ENCODE results near the gene RNF213. TPM values are rescaled to one million over a fixed set of nuclear protein-coding genes. Genes with fewer than 3 reads are reported as not detected.
"Not testable (repeated sequence)": the region's sequence is repeated elsewhere in the genome, so short reads cannot be mapped to it uniquely, and the experiment has no call there.

The RNF213 gene
- total RNA-seq, 1 donor from 2014 or later: 111 TPM

DNA sequence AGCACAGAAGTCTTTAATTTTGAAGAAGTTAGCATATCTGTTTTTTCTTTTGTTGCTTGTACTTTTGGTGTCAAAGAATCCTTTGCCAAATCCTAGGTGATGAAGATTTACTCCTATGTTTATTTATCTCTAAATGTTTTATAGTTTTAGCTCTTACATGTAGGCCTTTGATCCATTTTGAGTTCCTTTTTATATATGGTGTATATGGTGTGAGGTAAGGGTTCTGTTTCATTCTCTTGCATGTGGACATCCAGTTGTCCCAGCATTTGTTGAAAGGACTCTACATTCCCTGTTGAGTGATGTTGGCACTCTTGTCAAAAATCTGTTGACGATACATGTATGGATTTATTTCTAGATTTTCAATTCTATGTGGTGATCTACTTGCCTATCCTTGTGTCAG is 62.2 kb downstream of the RNF213 start:
- DNase-seq: no peak

DNA sequence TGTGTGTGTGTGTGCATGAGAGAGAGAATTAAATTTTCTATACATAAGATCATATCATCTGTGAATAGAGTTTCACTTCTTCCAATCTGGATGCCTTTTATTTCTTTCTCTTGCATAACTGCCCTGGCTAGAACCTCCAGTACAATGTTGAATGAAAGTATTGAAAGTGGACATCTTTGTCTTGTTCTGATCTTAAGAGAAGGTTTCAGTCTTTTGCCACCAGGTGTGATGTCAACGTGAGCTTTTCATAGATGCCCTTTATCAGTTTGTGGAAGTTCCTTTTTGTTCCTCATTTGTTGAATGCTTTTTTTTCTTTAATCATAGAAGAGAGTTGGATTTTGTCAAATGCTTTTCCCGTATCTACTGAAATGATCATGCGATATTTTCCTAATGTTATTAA is 63.3 kb downstream of the RNF213 start:
- DNase-seq: no peak

GRCh38 chr17:80327518-80327917 is 66.9 kb downstream of the RNF213 start:
- peak; percentile 10 for DNase-seq

DNA sequence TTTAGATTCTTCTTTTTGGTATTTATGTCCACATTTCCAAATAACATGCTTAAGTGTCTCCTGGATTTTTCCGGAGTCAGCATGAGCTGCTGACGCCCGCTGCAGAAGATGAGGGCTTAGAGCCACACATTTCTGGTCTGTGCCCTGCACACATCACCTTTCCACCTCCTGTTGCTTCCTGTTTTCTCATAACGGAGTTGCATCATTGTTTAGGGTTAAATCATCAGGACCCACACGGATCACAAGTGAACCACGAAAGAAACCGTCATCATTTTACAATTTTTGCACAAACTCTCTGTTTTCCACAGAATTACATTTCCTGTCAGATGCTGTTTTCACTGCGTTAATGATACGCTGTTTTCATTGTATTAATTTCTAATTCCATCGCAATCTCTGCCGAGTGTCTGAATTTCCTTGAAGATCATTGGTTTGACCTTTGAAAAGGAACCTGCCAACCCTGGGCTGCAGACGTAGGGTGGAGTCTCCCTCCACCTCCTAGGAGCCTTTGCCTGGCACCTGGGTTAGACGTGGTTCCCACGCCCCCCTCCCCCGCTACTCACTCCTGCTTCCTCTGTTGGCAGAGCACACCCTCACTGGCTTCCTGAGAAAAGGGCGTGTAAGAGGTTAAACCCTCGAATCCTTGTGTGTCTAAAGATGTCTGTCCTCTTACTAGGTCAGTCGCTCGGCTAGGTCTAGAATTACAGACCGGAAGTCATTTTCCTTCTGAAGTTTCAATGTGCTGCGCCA is 68.2 kb downstream of the RNF213 start:
- DNase-seq: peak; percentile 51

DNA sequence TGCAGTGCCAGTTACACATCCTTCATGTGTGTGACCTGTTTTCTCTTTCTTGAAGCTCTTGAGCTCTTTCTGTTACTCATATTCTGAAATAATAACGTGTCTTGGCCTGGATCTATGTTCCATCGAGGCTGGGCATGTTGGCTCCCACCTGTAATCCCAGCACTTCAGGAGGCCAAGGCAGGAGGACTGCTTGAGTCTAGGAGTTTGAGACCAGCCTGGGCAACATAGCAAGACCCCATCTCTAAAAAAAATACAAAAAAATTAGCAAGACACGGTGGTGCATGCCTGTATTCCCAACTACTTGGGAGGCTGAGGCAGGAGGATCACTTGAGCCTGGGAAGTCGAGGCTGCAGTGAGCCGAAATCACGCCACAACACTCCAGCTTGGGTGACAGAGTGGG is 68.8 kb downstream of the RNF213 start:
- DNase-seq: not testable (repeated sequence)

GRCh38 chr17:80330276-80330675 is 69.6 kb downstream of the RNF213 start:
- no peak for DNase-seq

DNA sequence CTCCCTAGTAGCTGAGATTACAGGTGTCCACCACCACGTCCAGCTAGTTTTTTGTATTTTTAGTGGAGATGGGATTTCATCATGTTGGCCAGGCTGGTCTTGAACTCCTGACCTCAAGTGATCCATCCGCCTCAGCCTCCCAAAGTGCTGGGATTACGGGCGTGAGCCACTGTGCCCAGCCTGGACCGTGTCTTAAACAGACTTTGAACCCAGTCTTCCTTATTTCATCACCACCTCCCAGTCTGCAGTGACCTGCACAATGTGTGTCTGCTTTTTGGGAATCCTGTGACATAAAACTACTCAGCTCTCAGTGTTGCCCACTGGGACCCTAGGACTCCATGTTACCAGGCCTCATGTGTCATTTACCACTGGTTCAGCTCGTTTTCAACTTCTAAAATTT is 70.3 kb downstream of the RNF213 start:
- not testable (repeated sequence) for DNase-seq

- no peak for DNase-seq
Measured at GRCh38 chr17:80331820-80332219, 71.2 kb downstream of the RNF213 start.

GRCh38 chr17:80337195-80337895 is 76.7 kb downstream of the RNF213 start:
- DNase-seq: no peak

DNA sequence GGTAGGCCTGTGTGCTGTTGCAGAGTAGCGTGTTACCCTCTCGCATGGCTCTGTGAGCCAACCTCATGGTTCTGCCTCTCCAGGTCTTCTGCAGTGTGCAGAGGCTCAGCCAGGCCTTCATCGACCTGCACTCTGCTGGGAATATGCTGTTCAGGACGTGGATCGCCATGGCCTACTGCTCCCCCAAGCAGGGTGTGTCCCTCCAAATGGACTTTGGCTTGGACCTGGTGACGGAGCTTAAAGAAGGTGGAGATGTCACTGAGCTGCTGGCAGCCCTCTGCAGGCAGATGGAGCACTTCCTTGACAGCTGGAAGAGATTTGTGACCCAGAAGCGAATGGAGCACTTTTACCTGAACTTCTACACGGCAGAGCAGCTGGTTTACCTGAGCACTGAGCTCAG is 78.5 kb downstream of the RNF213 start:
- DNase-seq: no peak

DNA sequence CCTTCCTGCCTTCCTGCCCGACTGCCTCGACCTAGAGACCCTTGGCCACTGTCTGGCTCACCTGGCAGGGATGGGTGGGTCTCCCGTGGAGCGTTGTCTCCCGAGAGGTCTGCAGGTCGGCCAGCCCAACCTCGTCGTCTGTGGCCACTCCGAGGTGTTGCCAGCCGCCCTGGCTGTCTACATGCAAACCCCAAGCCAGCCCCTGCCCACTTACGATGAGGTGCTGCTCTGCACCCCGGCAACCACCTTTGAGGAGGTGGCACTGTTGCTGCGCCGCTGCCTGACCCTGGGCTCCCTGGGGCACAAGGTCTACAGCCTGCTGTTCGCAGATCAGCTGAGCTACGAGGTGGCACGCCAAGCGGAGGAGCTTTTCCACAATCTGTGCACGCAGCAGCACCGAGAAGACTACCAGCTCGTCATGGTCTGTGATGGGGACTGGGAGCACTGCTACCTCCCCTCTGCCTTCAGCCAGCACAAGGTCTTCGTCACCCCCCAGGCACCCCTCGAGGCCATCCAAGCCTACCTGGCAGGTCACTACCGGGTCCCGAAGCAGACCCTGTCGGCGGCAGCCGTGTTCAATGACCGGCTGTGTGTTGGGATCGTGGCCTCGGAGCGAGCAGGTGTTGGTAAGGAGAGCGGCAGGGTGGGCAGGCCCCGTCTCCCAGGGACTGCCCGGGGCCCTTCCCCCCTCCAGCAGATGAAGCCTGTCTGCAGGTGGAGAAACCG is 79.2 kb downstream of the RNF213 start:
- DNase-seq: no peak

GRCh38 chr17:80345321-80345720 is 84.7 kb downstream of the RNF213 start:
- DNase-seq: no peak

- DNase-seq: no peak
Measured at GRCh38 chr17:80345841-80346497, 85.3 kb downstream of the RNF213 start.

DNA sequence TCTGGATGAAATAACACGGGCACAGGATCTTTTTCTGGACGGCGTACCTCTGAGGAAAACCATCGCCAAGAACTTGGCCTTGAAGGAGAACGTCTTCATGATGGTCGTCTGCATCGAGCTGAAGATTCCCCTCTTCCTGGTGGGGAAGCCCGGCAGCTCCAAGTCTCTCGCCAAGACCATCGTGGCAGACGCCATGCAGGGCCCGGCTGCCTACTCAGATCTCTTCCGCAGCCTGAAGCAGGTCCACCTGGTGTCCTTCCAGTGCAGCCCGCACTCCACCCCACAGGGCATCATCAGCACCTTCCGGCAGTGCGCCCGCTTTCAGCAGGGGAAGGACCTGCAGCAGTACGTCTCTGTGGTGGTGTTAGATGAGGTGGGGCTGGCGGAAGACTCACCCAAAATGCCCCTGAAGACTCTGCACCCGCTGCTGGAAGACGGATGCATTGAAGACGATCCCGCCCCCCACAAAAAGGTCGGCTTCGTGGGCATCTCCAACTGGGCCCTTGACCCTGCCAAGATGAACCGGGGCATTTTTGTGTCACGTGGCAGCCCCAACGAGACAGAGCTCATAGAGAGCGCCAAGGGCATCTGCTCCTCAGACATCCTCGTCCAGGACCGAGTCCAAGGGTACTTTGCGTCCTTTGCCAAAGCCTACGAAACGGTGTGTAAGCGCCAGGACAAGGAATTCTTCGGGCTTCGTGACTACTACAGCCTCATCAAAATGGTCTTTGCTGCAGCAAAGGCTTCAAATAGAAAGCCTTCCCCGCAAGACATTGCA is 86.0 kb downstream of the RNF213 start:
- no peak for DNase-seq

DNA sequence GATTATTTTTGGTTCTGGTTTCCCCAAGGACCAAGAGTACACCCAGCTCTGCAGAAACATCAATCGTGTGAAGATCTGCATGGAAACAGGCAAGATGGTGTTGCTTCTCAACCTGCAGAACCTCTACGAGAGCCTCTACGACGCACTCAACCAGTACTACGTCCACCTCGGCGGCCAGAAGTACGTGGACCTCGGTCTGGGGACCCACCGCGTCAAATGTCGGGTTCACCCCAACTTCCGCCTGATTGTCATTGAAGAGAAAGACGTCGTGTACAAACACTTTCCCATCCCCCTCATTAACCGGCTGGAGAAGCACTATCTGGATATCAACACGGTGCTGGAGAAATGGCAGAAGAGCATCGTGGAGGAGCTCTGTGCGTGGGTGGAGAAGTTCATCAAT is 86.9 kb downstream of the RNF213 start:
- no peak for DNase-seq

- no peak for DNase-seq
Measured at GRCh38 chr17:80347948-80348351, 87.3 kb downstream of the RNF213 start.

DNA sequence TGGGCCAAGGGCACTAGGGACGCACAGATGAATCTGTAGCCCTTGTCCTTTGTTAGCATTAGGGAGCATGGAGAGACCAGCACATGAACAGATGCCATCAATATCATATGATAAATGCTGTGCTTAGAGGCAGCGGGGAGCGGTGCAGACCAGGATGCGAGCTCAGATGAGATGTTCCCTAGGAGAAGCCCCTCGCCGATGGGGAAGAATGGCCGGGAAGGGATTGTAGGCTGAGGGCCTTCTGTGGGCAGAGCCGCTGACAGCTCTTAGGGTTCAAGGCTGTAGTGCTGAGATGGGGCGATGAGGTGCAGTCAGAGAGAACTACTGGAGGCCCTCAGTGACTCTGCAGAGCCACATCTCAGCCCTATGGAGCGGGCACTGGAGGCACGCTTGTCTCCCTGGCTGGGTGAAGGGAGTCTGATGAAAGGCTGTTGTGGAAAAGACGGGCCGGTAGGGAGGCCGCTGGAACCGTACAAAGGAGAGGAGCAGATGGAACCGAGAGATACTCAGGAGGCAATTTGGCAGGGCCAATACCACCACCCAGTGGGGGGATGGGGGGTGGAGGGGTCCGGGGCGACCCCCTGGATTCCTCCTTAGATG is 88.0 kb downstream of the RNF213 start:
- DNase-seq: no peak

GRCh38 chr17:80349151-80349651 is 88.5 kb downstream of the RNF213 start:
- DNase-seq: no peak

DNA sequence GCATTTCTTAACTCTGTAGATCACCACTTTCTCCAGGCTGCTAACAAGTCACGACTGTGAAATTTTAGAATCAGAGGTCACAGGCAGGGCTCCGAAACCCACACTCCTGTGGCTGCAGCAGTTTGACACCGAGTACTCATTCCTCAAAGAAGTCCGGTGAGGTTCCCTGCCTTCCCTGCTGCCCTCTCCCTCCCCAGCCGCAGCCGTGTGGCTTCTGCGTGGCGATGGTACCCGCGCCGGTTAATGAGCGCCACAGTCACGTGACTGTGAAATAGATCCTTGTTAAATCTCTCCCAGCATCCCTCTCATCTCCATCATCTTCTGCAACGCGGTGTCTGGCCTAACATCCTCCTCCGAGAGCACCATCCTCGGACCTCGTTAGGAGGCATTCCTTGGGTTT is 89.1 kb downstream of the RNF213 start:
- no peak for DNase-seq

DNA sequence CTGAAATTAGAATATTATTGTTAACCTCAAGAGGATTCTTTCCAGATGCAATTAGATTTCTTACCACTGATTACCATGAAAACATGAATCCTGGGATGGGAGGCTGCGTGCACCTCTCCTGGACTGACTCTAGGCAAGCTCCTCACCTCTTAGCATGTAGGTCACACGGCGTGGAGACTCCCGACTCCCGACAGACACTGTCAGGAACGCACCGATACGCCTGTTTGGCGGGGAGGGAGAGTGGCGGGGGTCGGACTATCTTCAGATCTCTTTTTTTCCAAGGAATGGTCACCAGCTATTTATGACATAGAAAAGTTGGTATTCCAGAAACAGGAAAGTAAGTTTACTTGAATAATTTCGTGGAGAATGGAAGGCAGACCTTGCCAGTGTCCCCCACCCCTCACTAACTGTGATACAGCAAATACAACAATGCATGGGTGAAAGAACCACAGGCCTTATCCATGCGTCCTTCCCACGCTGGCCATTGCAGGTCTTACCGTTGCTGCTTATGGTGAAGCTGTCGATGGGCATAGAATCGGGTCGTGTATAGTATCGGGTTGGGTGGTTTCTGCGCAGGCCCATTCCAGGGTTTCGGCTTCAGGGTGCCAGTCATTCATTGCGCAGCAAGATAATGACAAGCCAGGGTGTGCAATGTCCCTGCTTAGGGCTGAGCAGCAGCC is 91.7 kb downstream of the RNF213 start:
- no peak for DNase-seq

All from dermis blood vessel endothelial cell (primary cell).